ENCODE results near the gene CERS1. TPM values are rescaled to one million over a fixed set of nuclear protein-coding genes. Genes with fewer than 3 reads are reported as not detected.

Gene CERS1
- total RNA-seq, 1 donor: 1.3 TPM

GRCh38 chr19:18878858-18879578 lies 16.9 kb downstream of the CERS1 start:
- no peak for DNase-seq (ENCODE audit: low read depth)
- H3K4me3 ChIP-seq (ENCODE audit: low read depth, low read length): no peak overlapping the region
- no peak for TF ChIP-seq CTCF (IDR thresholded peaks at IDR 0.05; ENCODE audit: insufficient read depth, low read depth, low read length)

DNA sequence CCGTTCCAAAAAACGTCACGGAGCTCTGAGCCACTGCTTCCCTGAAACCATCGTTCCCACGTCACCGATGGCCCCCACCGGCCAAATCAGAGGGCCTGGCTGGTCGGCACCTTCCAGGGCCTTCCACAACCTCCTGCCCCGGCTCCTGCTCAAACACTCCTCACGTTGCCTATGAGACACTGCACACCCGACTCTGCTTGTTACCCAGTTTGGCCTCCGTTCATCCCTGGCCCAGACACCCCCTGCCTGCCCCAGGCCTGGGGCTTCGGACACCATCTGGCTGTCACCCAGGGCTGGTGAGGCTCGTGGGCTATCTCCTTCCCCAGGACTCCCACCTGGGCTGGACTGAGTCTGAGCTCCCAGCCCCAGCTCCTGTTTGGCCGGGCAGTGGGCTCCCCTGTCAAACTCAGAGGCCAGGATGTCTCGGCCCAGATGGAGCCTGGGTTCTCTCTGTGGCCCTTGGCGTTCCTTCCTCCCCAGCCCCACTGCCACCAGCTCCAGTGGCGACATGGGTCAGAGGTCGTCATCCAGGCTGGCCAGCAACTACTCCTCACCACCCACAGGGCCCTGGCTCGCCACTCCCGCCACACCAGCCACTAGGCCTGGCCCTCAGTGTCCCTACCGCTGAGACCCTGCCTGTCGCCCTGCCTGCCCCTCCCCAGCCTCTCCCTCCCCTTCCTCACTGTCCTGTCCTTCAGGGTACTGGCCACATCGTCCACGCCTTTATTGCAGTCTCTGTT lies 17.7 kb downstream of the CERS1 start:
- H3K4me3 ChIP-seq (ENCODE audit: low read depth, low read length): no peak overlapping the region
- no peak for TF ChIP-seq CTCF (IDR thresholded peaks at IDR 0.05; ENCODE audit: insufficient read depth, low read depth, low read length)
- no peak for DNase-seq (ENCODE audit: low read depth)

GRCh38 chr19:18876865-18877264 lies 19.1 kb downstream of the CERS1 start:
- H3K4me3 ChIP-seq (ENCODE audit: low read depth, low read length): no peak overlapping the region
- TF ChIP-seq CTCF (IDR thresholded peaks at IDR 0.05; ENCODE audit: insufficient read depth, low read depth, low read length): no peak
- no peak for DNase-seq (ENCODE audit: low read depth)

DNA sequence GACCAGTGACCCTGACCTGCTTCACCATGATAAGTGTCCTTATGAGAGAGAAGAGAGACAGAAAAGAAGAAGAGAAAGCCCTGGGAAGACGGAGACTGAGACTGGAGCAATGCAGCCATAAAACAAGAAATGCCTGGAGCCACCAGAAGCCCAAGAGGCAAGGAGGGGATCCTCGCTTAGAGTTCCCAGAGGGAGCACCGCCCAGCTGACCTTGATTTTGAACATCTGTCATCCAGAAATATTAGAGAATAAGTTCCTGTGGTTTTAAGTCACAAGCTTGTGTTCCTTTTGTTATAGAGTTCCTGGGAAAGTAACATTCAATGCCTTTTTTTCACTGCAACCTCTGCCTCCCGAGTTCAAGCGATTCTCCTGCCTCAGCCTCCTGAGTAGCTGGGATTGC lies 20.2 kb downstream of the CERS1 start:
- no peak overlapping the region for H3K4me3 ChIP-seq (ENCODE audit: low read depth, low read length)
- no peak for TF ChIP-seq CTCF (IDR thresholded peaks at IDR 0.05; ENCODE audit: insufficient read depth, low read depth, low read length)
- DNase-seq (ENCODE audit: low read depth): peak; percentile 68

- TF ChIP-seq CTCF (IDR thresholded peaks at IDR 0.05; ENCODE audit: insufficient read depth, low read depth, low read length): no peak
- no peak overlapping the region for H3K4me3 ChIP-seq (ENCODE audit: low read depth, low read length)
- no peak for DNase-seq (ENCODE audit: low read depth)
These were observed 24.4 kb downstream of the CERS1 start for GRCh38 chr19:18871543-18871942.

DNA sequence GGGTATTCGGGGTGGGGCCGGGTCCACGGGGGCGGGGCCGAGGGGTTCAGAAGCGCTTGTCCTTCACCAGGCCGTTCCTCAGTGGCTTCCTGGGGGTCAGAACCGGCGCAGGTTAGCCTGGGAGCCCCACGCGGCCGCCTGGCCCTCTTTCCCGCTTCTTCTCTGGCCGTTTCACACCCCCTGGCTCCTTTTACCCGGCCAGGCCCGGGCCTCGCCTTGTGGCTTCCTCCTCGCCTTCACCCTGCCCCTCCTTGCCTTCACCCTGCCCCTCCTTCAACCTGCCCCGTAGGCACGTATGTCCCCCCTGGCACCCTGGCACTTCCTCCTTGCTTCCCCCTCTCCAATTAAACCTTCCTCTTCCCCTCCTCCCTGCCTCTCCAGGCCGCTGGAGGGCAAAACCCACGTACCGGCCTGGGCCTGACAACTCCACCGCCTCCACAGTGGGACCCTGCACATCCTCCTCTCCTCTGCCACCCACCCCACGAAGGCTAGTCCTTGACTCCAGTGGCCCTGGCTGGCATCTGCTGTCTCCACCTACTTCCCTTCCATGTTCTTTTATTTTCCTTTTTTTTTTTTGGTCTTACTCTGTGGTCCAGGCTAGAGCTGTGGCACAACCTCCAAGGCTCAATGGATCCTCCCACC lies 25.3 kb downstream of the CERS1 start:
- no peak for TF ChIP-seq CTCF (IDR thresholded peaks at IDR 0.05; ENCODE audit: insufficient read depth, low read depth, low read length)

More for the DNA sequence above, 25.3 kb downstream of the CERS1 start:
- no peak for DNase-seq (ENCODE audit: low read depth)
- no peak overlapping the region for H3K4me3 ChIP-seq (ENCODE audit: low read depth, low read length)
